CD8-positive, alpha-beta memory T cell (primary cell): ENCODE results near the gene SMARCAL1. TPM values are rescaled to one million over a fixed set of nuclear protein-coding genes. Genes with fewer than 3 reads are reported as not detected.

ENCODE experiments used
- CTCF ChIA-PET: fragments of 350-600 bp; sonication (Branson Sonifier 250); formaldehyde crosslinking; loops from one replicate; lab custom pipeline; 2021; ENCODE audit warnings: antibody characterized with exemption; lab: Charles Lee
- POLR2A ChIA-PET: fragments of 350-600 bp; sonication (Branson Sonifier 250); formaldehyde crosslinking; loops from one replicate; lab custom pipeline; 2021; ENCODE audit warnings: antibody characterized with exemption; lab: Charles Lee
- DNase-seq, 5 donors: peaks; one replicate each; pipeline versions ENCODE4 v3.0.0 to v3.0.0-alpha.2; 2020 to 2022; ENCODE audit warnings: mixed read lengths in 1 of 5
- H3K27ac ChIP-seq: one replicate; pipeline ENCODE4 v1.7.0; 2013; ENCODE audit warnings: low read depth, mild to moderate bottlenecking, low read length, moderate library complexity
- H3K27me3 ChIP-seq: 2 replicates; pipeline ENCODE4 v1.7.0; 2013; ENCODE audit warnings: low read length, mild to moderate bottlenecking; ENCODE audit not compliant: insufficient read depth, poor library complexity, severe bottlenecking
- H3K36me3 ChIP-seq: 2 replicates; pipeline ENCODE4 v1.7.0; 2013; ENCODE audit warnings: mild to moderate bottlenecking, low read length, moderate library complexity; ENCODE audit not compliant: insufficient read depth
- H3K4me1 ChIP-seq: 2 replicates; pipeline ENCODE4 v1.7.0; 2013; ENCODE audit warnings: mild to moderate bottlenecking, low read length, moderate library complexity; ENCODE audit not compliant: insufficient read depth
- H3K4me3 ChIP-seq: 2 replicates; pipeline ENCODE4 v1.7.0; 2013; ENCODE audit warnings: mild to moderate bottlenecking, low read length
- H3K9me3 ChIP-seq: 2 replicates; pipeline ENCODE4 v1.7.0; 2013; ENCODE audit warnings: mild to moderate bottlenecking, low read length
- H3K27ac Mint-ChIP-seq, 8 donors: one replicate each; pipeline ENCODE4 v1.8.0; 2020 to 2021; ENCODE audit warnings: mixed read lengths in 8 of 8, mild to moderate bottlenecking in 6 of 8, inconsistent platforms in 3 of 8, moderate library complexity in 3 of 8
- H3K27me3 Mint-ChIP-seq, 2 donors: one replicate each; pipeline ENCODE4 v1.8.0; 2020 to 2021; ENCODE audit warnings: mixed read lengths in 2 of 2, mild to moderate bottlenecking in 1 of 2, moderate library complexity in 1 of 2
- H3K36me3 Mint-ChIP-seq, 3 donors: one replicate each; pipeline ENCODE4 v1.8.0; 2020 to 2021; ENCODE audit warnings: mixed read lengths in 3 of 3, inconsistent platforms in 1 of 3, mild to moderate bottlenecking in 1 of 3
- H3K4me1 Mint-ChIP-seq, 3 donors: one replicate each; pipeline ENCODE4 v1.8.0; 2020 to 2021; ENCODE audit warnings: mixed read lengths in 3 of 3, inconsistent platforms in 1 of 3, mild to moderate bottlenecking in 1 of 3
- H3K4me3 Mint-ChIP-seq, 7 donors: one replicate each; pipeline ENCODE4 v1.8.0; 2020 to 2021; ENCODE audit warnings: mixed read lengths in 7 of 7, mild to moderate bottlenecking in 6 of 7, moderate library complexity in 4 of 7, inconsistent platforms in 2 of 7
- H3K9me3 Mint-ChIP-seq, 5 donors: one replicate each; pipeline ENCODE4 v1.8.0; 2020 to 2022; ENCODE audit warnings: mixed read lengths in 5 of 5, mild to moderate bottlenecking in 3 of 5, moderate library complexity in 2 of 5, inconsistent platforms in 1 of 5
- polyA plus RNA-seq: library from polyadenylated mRNA; unstranded; fragments of 300-500 nt; fragmentation: Illumina TruSeq; gene quantifications from one replicate; pipeline ENCODE4 v1.2.3, GENCODE V29; 2021
- total RNA-seq, 2 experiments: library from RNA; stranded (reverse); gene quantifications; one replicate each; pipeline ENCODE4 v1.2.3, GENCODE V29; 2021

SMARCAL1 gene
- total and polyA plus RNA-seq, 3 experiments from 2014 or later = 26.7 to 29.3 (median 28.2) TPM

DNA sequence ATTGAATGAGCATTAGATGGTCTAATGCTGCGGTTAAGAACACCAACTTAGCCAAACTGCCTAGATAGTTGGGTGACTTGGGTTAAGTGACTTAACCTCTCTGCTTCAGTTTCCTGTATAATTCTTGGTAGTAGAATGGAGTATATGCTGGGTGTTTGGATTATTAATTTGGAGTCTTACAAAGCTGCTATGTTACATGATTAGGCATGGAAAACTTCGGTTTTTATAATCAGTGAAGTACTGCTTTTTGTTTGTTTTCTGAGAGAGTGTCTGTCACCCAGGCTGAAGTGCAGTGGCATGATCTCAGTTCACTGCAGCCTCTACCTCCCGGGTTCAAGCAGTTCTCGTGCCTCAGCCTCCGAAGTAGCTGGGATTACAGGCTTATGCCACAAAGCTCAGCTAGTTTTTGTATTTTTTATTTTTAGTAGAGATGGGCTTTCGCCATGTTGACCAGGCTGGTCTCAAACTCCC lies 90.9 kb downstream of the SMARCAL1 start:
- H3K27me3 Mint-ChIP-seq = no peaks in the 10 kb centered on the region
- H3K27ac Mint-ChIP-seq = peak overlapping the region in 3 of 8 donors; percentile 12 to 40 (median 21)
- Histone ChIP-seq H3K4me1 (peaks cover 22% of the 10 kb centered on the region), H3K9me3 (no peaks in the 10 kb centered on the region), H3K4me3 (no peak overlapping the region), H3K36me3 (peaks cover 36% of the 10 kb centered on the region), H3K27me3 (no peaks in the 10 kb centered on the region), H3K27ac (no peak overlapping the region)
- H3K9me3 Mint-ChIP-seq = no peaks in the 10 kb centered on the region
- peaks cover 48 to 64% (median 60%) of the 10 kb centered on the region in 3 donors for H3K4me1 Mint-ChIP-seq
- POLR2A ChIA-PET = no interaction called here
- no peak for DNase-seq
- no peak overlapping the region for H3K4me3 Mint-ChIP-seq
- H3K36me3 Mint-ChIP-seq = peaks cover 11 to 80% (median 30%) of the 10 kb centered on the region in 3 donors
- CTCF ChIA-PET = no interaction called here

DNA sequence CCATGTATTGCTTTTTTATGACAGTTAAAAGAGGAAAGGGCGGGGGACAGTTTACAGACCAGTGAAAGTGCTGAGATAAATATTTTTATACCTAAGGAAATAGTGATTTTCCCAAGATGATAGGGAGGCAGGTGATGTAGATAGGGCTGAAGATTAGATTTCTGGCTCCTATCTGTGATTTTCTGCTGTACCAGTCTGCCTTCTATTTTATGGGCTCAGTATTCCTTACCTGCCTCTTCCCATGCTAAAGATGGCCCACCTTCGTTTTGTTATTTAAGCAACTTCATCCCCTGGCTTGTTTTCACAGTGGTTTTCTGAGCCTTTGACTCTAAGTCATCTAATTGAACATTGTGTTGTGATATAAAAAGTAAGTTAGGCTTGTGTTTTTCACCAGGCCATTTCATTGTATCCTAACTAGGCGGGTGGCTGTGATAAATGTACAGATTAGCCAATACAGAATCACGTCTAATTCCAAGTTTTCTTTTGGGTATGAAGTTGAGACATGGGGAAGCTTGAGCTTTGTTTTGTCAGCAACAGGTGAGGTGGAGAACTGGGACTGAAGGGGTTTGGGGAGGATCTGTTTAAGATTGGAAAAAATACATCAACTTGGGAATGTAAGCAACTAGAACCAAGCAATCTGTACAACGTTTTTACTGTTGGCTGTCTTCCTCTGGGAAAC lies 91.6 kb downstream of the SMARCAL1 start:
- no peak for DNase-seq
- CTCF ChIA-PET = no interaction called here
- peaks cover 42 to 59% (median 54%) of the 10 kb centered on the region in 3 donors for H3K4me1 Mint-ChIP-seq
- H3K9me3 ChIP-seq = no peaks in the 10 kb centered on the region
- peaks cover 36% of the 10 kb centered on the region for H3K36me3 ChIP-seq
- H3K9me3 Mint-ChIP-seq = no peaks in the 10 kb centered on the region
- peak overlapping the region in 7 of 8 donors; percentile 0 to 29 (median 17) for H3K27ac Mint-ChIP-seq
- peak overlapping the region in 1 of 7 donors; percentile 26 for H3K4me3 Mint-ChIP-seq
- no peak overlapping the region for H3K27ac ChIP-seq
- peaks cover 11 to 77% (median 31%) of the 10 kb centered on the region in 3 donors for H3K36me3 Mint-ChIP-seq
- H3K27me3 ChIP-seq = no peaks in the 10 kb centered on the region
- H3K4me1 ChIP-seq = peaks cover 20% of the 10 kb centered on the region
- no peaks in the 10 kb centered on the region for H3K27me3 Mint-ChIP-seq
- POLR2A ChIA-PET = no interaction called here
- no peak overlapping the region for H3K4me3 ChIP-seq

DNA sequence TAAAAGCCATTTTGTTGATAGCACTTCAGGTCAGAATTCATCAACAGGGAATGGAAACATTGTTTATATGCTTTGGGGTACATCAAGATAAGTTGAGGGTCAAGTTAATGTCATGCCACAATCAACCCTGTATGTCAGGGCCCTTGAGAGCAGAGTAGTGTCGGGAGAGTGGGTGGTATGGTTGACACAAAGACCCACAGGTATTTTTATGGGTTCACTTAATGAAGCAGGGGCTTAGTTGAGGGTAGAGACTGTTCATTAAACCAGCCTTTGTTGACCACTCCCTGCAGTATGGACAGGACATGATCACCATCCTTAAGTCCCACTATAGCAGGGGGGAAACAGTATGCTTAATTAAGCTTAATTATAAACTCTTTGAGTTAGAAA lies 92.1 kb downstream of the SMARCAL1 start:
- Mint-ChIP-seq H3K4me3 (peak overlapping the region in 1 of 7 donors; percentile 26), H3K27ac (peak overlapping the region in 6 of 8 donors; percentile 8 to 30 (median 21)), H3K36me3 (peaks cover 11 to 72% (median 31%) of the 10 kb centered on the region in 3 donors), H3K4me1 (peaks cover 38 to 55% (median 48%) of the 10 kb centered on the region in 3 donors), H3K27me3 (no peaks in the 10 kb centered on the region), H3K9me3 (no peaks in the 10 kb centered on the region)
- POLR2A ChIA-PET = no interaction called here
- H3K27me3 ChIP-seq = no peaks in the 10 kb centered on the region
- no peak for DNase-seq
- no peaks in the 10 kb centered on the region for H3K9me3 ChIP-seq
- peaks cover 36% of the 10 kb centered on the region for H3K36me3 ChIP-seq
- H3K4me1 ChIP-seq = peaks cover 20% of the 10 kb centered on the region
- H3K4me3 ChIP-seq = no peak overlapping the region
- no peak overlapping the region for H3K27ac ChIP-seq
- CTCF ChIA-PET = no interaction called here

DNA sequence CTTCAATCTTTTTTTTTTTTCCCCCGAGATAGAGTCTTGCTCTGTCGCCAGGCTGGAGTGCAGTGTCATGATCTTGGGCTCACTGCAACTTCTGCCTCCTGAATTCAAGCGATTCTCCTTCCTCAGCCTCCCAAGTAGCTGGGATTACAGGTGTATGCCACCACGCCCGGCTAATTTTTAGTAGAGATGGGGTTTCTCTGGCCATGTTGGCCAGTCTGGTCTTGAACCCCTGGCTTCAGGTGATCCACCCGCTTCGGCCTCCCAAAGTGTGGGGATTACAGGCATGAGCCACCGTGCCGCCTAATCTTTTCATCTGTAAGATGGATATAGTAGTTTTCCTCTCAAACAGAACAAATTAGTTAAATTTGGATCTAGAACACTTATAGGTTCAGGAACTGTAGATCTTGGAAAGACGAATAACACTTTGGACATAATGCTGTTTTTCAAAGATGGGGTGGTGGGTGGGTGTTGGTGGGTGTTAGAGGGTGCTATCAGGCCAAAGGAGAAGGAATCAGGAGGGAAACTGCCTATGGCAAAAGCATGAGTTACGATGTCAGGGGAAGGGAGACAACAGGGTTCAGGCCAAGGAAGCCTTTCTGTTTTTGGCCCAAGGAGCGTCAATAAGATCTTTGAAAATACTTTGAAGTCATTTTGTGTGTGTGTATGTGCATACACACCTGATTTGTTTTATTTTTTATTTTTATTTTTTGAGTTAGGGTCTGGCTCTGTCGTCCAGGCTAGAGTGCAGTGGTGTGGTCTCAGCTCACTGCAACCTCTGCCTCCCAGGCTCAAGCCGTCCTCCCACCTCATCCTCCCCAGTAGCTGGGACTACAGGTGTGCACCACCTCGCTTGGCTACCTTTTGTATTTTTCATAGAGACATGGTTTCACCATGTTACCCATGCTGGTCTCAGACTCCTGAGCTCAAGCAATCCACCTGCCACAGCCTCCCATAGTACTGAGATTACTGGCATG lies 93.1 kb downstream of the SMARCAL1 start:
- ChIA-PET POLR2A (no interaction called here), CTCF (no interaction called here)
- H3K36me3 Mint-ChIP-seq = peaks cover 11 to 63% (median 26%) of the 10 kb centered on the region in 3 donors
- peaks cover 28 to 44% (median 38%) of the 10 kb centered on the region in 3 donors for H3K4me1 Mint-ChIP-seq
- H3K4me3 Mint-ChIP-seq = peak overlapping the region in 1 of 7 donors; percentile 48
- Histone ChIP-seq H3K9me3 (no peaks in the 10 kb centered on the region), H3K4me1 (peaks cover 10% of the 10 kb centered on the region), H3K36me3 (peaks cover 28% of the 10 kb centered on the region), H3K27me3 (no peaks in the 10 kb centered on the region), H3K27ac (no peak overlapping the region), H3K4me3 (no peak overlapping the region)
- H3K27me3 Mint-ChIP-seq = no peaks in the 10 kb centered on the region
- peak overlapping the region in 2 of 8 donors; percentile 67 to 69 for H3K27ac Mint-ChIP-seq
- no peak for DNase-seq
- no peaks in the 10 kb centered on the region for H3K9me3 Mint-ChIP-seq

DNA sequence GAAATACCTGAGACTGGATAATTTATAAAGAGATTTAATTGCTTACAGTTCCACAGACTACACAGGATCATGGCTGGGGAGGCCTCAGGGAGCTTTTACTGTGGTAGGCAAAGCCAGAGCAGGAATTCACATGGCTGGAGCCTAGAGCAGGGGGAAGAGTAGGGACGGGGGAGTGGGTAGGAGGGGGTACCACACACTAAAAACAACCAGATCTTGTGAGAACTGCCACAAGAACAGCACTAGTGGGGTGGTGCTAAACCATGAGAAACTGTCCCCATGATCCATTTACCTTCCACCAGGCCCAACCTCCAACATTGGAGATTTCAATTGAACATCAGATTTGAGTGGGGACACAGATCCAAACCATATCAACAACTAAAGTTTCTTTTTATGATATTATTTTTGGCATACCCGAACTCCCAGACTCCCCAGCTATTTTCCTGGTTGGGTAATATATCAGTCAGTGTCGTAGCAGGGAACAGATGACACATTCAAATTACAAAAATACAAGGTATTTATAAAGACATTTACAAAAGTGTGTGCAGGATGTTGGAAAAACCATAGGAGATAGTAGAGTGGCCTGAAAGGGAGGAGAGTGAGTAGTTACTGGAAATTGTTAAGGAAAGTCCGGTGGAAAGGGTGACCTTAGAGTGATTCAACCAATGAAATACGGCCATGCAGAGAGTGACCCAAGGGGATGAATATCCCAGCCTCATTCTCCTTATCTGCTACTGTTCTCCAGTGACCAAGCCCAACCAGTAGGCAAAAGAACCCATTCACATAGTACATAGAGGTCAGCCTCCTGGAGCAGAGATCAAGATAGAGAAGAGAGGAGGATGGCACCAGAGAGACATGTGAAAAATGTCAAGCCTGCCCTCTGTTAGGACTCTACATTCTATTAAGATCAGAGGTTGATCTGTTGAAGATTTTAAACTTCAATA lies 95.2 kb downstream of the SMARCAL1 start:
- no peak overlapping the region for H3K4me3 ChIP-seq
- no peak overlapping the region for H3K4me3 Mint-ChIP-seq
- no peaks in the 10 kb centered on the region for H3K4me1 ChIP-seq
- peaks cover 13% of the 10 kb centered on the region for H3K36me3 ChIP-seq
- H3K27me3 Mint-ChIP-seq = no peaks in the 10 kb centered on the region
- ChIA-PET POLR2A (no interaction called here), CTCF (no interaction called here)
- no peak overlapping the region for H3K27ac ChIP-seq
- DNase-seq = no peak
- H3K9me3 ChIP-seq = no peaks in the 10 kb centered on the region
- no peaks in the 10 kb centered on the region for H3K27me3 ChIP-seq
- peak overlapping the region in 1 of 8 donors; percentile 66 for H3K27ac Mint-ChIP-seq
- peaks cover 16 to 30% (median 23%) of the 10 kb centered on the region in 3 donors for H3K4me1 Mint-ChIP-seq
- H3K9me3 Mint-ChIP-seq = no peaks in the 10 kb centered on the region
- H3K36me3 Mint-ChIP-seq = peaks cover 8 to 45% (median 15%) of the 10 kb centered on the region in 3 donors

DNA sequence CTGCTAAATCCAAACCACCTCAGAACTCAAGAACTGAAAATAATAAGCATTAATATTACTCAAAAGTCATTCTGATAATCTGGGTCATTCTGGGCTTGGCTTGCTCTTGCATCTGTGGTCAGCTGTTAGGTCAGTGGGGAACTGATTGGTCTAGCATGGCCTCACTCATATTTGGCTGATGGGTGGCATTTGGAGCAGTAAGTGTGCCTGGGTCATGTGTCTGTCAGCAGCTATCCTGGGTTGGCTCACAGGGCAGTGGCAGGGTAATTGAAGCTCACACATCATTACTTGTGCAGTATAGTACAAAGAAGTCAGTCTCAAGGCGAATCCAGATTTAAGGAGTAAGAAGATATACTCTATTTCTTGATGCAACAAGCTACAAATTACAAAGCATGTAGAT lies 95.9 kb downstream of the SMARCAL1 start:
- H3K27ac Mint-ChIP-seq = no peak overlapping the region
- Histone ChIP-seq H3K4me3 (no peak overlapping the region), H3K9me3 (no peaks in the 10 kb centered on the region), H3K27ac (no peak overlapping the region), H3K27me3 (no peaks in the 10 kb centered on the region), H3K36me3 (peaks cover 6% of the 10 kb centered on the region), H3K4me1 (no peaks in the 10 kb centered on the region)
- CTCF ChIA-PET = no interaction called here
- no peak for DNase-seq
- POLR2A ChIA-PET = no interaction called here
- H3K27me3 Mint-ChIP-seq = no peaks in the 10 kb centered on the region
- H3K36me3 Mint-ChIP-seq = peaks cover 4 to 37% (median 10%) of the 10 kb centered on the region in 3 donors
- H3K9me3 Mint-ChIP-seq = no peaks in the 10 kb centered on the region
- H3K4me3 Mint-ChIP-seq = no peak overlapping the region
- peaks cover 9 to 22% (median 15%) of the 10 kb centered on the region in 3 donors for H3K4me1 Mint-ChIP-seq

DNA sequence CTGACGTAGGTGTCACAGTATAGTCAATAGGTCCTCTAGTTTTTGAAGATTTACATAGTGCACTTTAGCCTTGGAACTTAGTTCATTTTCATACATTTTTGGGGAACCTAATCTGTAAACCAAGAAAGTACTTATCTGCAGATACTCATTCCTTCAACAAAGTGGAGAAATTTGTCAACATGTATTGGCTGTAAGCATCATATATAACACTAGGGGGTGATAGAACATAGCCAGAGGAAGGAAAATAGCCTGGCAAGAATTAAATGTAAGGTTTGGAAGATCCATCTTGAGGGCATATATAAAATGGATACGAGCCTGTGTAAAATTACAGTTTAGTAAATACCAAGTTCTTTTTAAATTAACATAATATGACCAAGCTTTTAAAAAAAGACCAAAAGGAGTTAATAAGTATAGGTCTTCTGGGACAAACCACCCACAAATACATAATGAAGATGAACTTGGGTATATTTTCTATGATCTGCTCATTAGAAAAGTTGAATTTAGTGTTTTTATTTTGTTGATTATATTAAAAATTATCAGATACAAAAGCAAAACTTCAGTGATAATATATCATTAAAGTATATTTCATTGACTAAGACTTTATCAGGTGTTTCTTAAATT lies 104.6 kb downstream of the SMARCAL1 start:
- Histone ChIP-seq H3K4me1 (no peaks in the 10 kb centered on the region), H3K4me3 (no peak overlapping the region), H3K27me3 (no peaks in the 10 kb centered on the region), H3K9me3 (no peaks in the 10 kb centered on the region), H3K36me3 (no peaks in the 10 kb centered on the region), H3K27ac (no peak overlapping the region)
- Mint-ChIP-seq H3K4me3 (no peak overlapping the region), H3K27me3 (no peaks in the 10 kb centered on the region), H3K4me1 (no peaks in the 10 kb centered on the region), H3K36me3 (no peaks in the 10 kb centered on the region), H3K9me3 (no peaks in the 10 kb centered on the region), H3K27ac (no peak overlapping the region)
- DNase-seq = no peak
- CTCF ChIA-PET = interaction anchor here (0.6 to 1.1 kb wide), 2 partner anchors 149 kb away, joined by 3 read pairs; no protein-coding TSS in a partner anchor
- POLR2A ChIA-PET = no interaction called here
